ENCODE results near the gene DENND5A.

Gene DENND5A

DNA sequence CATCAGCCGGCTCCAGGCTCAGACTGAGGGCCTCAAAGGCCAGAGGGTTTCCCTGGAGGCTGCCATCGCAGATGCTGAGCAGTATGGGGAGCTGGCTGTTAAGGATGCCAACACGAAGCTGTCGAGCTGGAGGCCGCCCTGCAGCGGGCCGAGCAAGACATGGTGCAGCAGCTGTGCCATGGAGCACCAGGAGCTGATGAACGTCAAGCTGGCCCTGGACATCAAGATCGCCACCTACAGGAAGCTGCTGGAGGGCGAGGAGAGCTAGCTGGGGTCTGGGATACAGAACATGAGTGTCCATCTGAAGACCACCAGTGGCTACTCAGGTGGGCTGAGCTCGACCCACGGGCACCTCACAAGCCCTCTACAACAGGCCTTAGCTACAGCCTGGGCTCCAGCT lies 169.7 kb downstream of the DENND5A start:
- no peak for DNase-seq (ENCODE audit: low read depth in 2 of 2)

DNA sequence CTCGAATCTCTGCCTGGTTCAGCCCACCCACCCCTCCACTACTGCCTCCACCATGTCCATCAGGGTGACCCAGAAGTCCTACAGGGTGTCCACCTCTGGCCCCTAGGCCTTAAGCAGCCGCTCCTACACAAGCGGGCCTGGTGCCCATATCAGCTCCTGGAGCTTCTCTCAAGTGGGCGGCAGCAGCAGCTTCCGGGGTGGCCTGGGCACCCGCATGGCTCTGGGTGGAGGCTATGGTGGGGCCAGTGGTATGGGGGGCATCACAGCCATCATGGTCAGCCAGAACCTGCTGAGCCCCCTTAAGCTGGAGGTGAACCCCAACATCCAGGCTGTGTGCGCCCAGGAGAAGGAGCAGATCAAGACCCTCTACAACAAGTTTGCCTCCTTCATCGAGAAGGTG lies 170.7 kb downstream of the DENND5A start:
- DNase-seq (ENCODE audit: low read depth in 2 of 2) = no peak

- DNase-seq (ENCODE audit: low read depth in 2 of 2) = no peak
Observed at GRCh38 chr11:9092853-9093778, 172.0 kb downstream of the DENND5A start.

DNA sequence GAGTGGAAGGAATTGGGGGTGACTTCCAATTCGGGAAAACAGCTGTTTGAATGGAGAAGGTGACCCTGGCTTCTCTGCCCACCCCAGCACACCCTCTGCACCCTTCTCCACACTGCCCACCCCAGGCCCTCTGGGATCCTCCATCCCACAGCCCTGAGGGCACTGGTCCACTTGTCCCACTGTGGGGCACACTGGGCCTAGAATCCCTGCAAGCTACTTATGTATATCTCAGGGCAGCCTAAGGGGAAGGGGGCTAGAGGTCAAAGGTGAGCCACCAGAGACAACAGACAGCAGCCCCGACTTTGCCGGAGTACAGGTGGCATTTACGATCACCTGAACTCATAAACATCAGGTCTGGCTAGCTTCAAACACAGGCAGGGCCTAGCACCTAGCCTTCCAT lies 173.1 kb downstream of the DENND5A start:
- DNase-seq (ENCODE audit: low read depth in 2 of 2) = no peak

GRCh38 chr11:9091044-9091922 lies 173.9 kb downstream of the DENND5A start, which contains the start of gene SCUBE2:
TSS of gene SCUBE2 (minus strand) at chr11:9091599. CDS start at chr11:9091528, 71 bp downstream.
- no peak for DNase-seq (ENCODE audit: low read depth in 2 of 2)

- no peak for DNase-seq (ENCODE audit: low read depth in 2 of 2)
Observed at GRCh38 chr11:9090488-9091043, 174.6 kb downstream of the DENND5A start.

- no peak for DNase-seq (ENCODE audit: low read depth in 2 of 2)
Observed at GRCh38 chr11:9089636-9090035, 175.5 kb downstream of the DENND5A start.

DNA sequence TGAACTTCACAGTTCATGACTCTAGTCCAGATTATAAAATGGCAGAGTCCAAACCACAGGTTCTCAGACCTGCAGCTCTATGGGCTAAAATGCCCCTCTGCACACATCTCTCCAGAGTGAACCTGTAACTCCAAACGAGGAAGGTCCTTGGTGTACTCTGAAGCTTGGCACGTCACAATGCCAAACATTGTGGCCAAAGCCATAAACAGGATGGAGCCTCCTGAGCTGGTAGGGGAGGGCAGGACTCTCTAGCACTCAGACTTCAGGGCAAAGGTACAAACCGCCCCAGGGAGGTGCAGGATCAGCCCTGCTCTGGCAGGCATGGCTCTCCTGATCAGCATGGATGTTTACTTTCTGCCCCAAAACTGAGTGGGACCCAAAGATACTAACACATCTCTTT lies 176.1 kb downstream of the DENND5A start:
- no peak for DNase-seq (ENCODE audit: low read depth in 2 of 2)
